ENCODE data around the gene SH3PXD2B.

GRCh38 chr5:172282272-172283019 lies 171.9 kb downstream of the SH3PXD2B start:
- TF ChIP-seq CTCF (IDR thresholded peaks at IDR 0.05; ENCODE audit: low read depth, low read length, poor library complexity, severe bottlenecking) (no peak), EZH2phosphoT487 (IDR thresholded peaks at IDR 0.05; ENCODE audit: borderline replicate concordance, low read length) (no peak)
